ENCODE results near the gene CMA1. TPM values are rescaled to one million over a fixed set of nuclear protein-coding genes. Genes with fewer than 3 reads are reported as not detected.

The CMA1 gene
- total and polyA plus RNA-seq, 2 of the 8 experiments (the other 6 are each of a cell fraction or from before 2014, with no cell fraction given) = not detected

- TF ChIP-seq CTCF (IDR thresholded peaks at IDR 0.05; ENCODE audit: control extremely low read depth in 1 of 3, insufficient read depth in 1 of 3, low read depth in 1 of 3, low read length in 3 of 3) (no peak), ATF3 (IDR thresholded peaks at IDR 0.05; ENCODE audit: insufficient read depth, low read depth, low read length) (no peak)
These were observed 27.7 kb upstream of the CMA1 start (continued) for GRCh38 chr14:24535737-24536136.

Data from H1 (cell line).